ENCODE results near the gene SGO2.

Gene SGO2

DNA sequence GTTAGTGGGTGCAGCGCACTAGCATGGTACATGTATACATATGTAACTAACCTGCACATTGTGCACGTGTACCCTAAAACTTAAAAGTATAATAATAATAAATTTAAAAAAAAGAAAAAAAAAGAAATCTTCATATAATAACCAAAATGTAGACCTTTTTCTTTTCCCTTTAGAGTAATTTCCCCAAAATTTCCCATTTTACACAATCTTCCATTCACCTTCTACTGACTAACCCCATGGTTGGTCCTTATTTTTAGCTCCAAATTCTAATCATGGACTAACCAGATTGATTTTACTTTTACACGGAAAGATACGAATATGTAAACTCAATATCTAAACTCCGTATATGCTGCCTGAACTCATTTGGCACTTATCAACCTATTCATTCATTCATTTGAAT is 23.8 kb upstream of the SGO2 start:
- TF ChIP-seq CTCF (IDR thresholded peaks at IDR 0.05), result no peak

DNA sequence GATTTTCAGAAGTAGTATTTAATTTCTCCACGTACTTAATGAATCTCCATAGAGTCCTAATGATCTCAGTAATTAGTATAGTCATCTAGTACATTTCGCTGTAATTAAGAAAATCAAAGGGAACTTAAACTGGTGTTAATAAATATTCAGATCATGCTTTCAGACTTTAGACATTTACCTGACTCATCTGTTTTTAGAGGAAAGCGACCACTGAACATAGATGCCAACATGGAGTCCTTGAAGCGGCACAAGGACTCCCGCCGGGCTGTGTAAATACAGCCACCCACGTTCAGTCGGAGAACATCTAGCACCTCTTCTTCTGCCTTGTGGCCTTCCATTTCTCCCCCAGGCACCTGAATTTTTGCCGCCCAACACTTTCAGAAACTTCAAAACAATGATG is 19.3 kb upstream of the SGO2 start:
- no peak for TF ChIP-seq CTCF (IDR thresholded peaks at IDR 0.05)

GRCh38 chr2:200507179-200507578 is 18.8 kb upstream of the SGO2 start:
- no peak for TF ChIP-seq CTCF (IDR thresholded peaks at IDR 0.05)

GRCh38 chr2:200509235-200509611 is 16.8 kb upstream of the SGO2 start:
- TF ChIP-seq CTCF (IDR thresholded peaks at IDR 0.05), result no peak

DNA sequence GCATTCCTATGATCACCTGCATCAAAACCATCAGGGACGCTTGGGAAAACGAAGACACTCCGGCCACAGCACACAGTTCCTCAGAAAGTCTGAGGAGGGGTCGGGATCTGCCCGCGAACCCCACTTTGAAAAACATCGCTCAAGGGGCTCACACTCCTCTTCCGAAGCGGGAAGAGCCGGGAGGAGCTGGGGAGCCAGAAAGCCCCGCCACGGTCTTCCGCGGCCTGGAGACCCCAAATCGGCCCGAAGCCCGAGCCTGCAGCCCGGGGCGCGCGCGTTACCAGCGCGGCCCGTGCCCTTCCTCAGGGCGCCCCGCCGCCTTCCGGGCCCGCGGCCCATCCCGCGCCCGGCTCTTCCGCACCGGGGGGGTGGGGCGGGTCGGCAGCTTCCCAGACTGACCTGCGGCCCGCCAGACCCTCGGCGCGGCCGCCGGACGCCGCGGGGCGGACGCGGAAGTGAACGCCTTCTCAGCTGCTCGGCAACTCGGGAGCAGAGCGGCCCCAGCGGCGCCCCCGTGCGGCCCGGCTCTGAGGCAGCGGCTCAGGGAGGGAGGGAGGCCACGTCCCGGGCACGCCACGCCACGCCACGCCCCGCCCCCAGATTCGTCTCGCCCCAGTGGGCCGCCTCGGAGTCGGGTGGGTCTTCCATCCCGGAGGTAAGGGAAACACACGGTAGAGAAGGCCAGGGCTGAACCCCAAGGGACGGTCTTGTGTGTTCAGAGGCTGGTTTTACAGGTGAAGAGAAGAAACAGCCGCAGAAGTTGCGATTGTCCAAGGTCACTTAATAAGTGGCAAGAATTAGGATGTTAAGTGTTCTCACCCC is 16.2 kb upstream of the SGO2 start, which contains the start of gene KCTD18:
Gene KCTD18, minus strand, starts transcription at position 457 of the 822 bp plus-strand sequence. CDS start 3,052 bp downstream, outside the sequence.
- TF ChIP-seq CTCF (IDR thresholded peaks at IDR 0.05), result peak; percentile 78

DNA sequence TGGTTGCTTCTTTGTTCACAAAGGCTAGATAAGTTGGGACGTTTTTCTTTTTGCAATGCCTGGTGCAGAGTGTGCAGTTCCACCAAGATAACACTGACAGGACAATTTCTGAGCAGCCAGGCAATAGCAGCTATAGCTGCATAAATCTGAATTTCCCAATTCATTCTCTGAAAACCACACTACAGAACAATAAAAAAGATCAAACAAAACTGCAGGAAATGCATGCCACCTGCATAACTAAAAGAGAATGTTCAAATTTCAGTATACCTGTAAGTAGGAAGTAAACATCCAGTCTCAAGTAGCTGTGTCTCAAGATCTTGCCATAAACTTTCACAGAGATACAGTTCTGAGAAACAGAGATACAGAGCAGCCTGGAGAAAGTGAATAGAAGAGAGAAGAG is 10.9 kb upstream of the SGO2 start:
- TF ChIP-seq CTCF (IDR thresholded peaks at IDR 0.05), result no peak

DNA sequence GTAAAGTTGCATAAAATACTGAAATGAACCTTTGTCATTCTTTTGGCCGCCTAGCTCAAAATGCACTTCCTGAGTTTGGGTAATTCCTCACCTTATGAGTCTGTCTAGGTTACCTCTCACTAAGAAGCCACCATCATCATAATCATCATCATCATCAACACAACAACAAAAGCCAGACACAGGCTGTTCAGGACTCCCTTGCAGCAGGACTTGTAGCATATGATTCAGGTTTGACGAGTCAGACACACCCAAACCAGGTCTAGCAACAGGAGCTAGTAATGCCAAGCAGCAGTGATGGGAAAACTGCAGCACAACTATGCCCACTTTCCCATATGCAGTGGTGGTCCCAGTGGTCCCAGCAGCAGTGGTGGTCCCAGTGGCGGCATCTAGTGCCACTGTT is 2.8 kb upstream of the SGO2 start:
- no peak for TF ChIP-seq CTCF (IDR thresholded peaks at IDR 0.05)

All from LNCAP (cell line).